Neuronal stem cell (in vitro differentiated cells): ENCODE results near the gene TMEM51.
A peak's percentile ranks its signal among the peaks of the same experiment; 100 is the strongest.

Source experiments
- DNase-seq: peaks from one replicate; pipeline ENCODE4 v3.0.0-alpha.2; 2013; ENCODE audit warnings: low spot score
- H2AFZ ChIP-seq: one replicate; pipeline ENCODE4 v1.6.1; 2013; ENCODE audit warnings: mild to moderate bottlenecking, low read length, inconsistent platforms
- H2AK5ac ChIP-seq: 2 replicates; pipeline ENCODE4 v1.6.1; 2013; ENCODE audit warnings: low read depth, mild to moderate bottlenecking, inconsistent platforms, low read length, moderate library complexity, mixed read lengths
- H2BK120ac ChIP-seq: 2 replicates; pipeline ENCODE4 v1.6.1; 2013; ENCODE audit warnings: low read depth, mild to moderate bottlenecking, inconsistent platforms, low read length, moderate library complexity, mixed read lengths
- H2BK12ac ChIP-seq: one replicate; pipeline ENCODE4 v1.6.1; 2013; ENCODE audit warnings: low read length, inconsistent platforms
- H2BK15ac ChIP-seq: 2 replicates; pipeline ENCODE4 v1.6.1; 2013; ENCODE audit warnings: mild to moderate bottlenecking, low read length, inconsistent platforms, mixed read lengths
- H2BK5ac ChIP-seq: one replicate; pipeline ENCODE4 v1.6.1; 2013; ENCODE audit warnings: inconsistent platforms, mild to moderate bottlenecking, low read length, moderate library complexity
- H3K14ac ChIP-seq: one replicate; pipeline ENCODE4 v1.6.1; 2013; ENCODE audit warnings: low read length, inconsistent platforms
- H3K18ac ChIP-seq: 2 replicates; pipeline ENCODE4 v1.6.1; 2013; ENCODE audit warnings: low read length, inconsistent platforms
- H3K23ac ChIP-seq: 2 replicates; pipeline ENCODE4 v1.6.1; 2013; ENCODE audit warnings: low read depth, mild to moderate bottlenecking, mixed read lengths, low read length, inconsistent platforms; ENCODE audit not compliant: poor library complexity
- H3K27ac ChIP-seq: replicated peaks from 3 replicates; pipeline ENCODE4 v1.5.1; 2013; ENCODE audit warnings: low read length, inconsistent platforms
- H3K27me3 ChIP-seq, 3 experiments: 2 replicates each; pipeline ENCODE4 v1.6.1; 2013; ENCODE audit warnings: low read length in 3 of 3, mild to moderate bottlenecking in 2 of 3, inconsistent platforms in 1 of 3, low read depth in 1 of 3, mixed read lengths in 1 of 3, moderate library complexity in 1 of 3; ENCODE audit not compliant: control insufficient read depth in 3 of 3, insufficient read depth in 3 of 3
- H3K36me3 ChIP-seq, 2 donors: replicated peaks in 1 of 2; 2 replicates each; pipeline ENCODE4 v1.6.1; 2013; ENCODE audit warnings: low read length in 2 of 2; ENCODE audit not compliant: control insufficient read depth in 2 of 2, insufficient read depth in 2 of 2
- H3K4ac ChIP-seq: 2 replicates; pipeline ENCODE4 v1.6.1; 2013; ENCODE audit warnings: inconsistent platforms, mild to moderate bottlenecking, low read length, moderate library complexity
- H3K4me1 ChIP-seq, 2 donors: 1 replicate in 1 of 2; 2 replicates in 1 of 2; pipeline ENCODE4 v1.6.1; 2013; ENCODE audit warnings: low read length in 2 of 2, low read depth in 1 of 2; ENCODE audit not compliant: control insufficient read depth in 2 of 2, insufficient read depth in 1 of 2
- H3K4me2 ChIP-seq: one replicate; pipeline ENCODE4 v1.6.1; 2013; ENCODE audit warnings: mild to moderate bottlenecking, low read length, inconsistent platforms; ENCODE audit not compliant: insufficient read depth, poor library complexity, severe bottlenecking
- H3K4me3 ChIP-seq, 2 donors: 2 replicates each; pipeline ENCODE4 v1.5.1; 2013; ENCODE audit warnings: low read length in 2 of 2, mild to moderate bottlenecking in 2 of 2, inconsistent platforms in 1 of 2, moderate library complexity in 1 of 2
- H3K79me1 ChIP-seq: one replicate; pipeline ENCODE4 v1.6.1; 2013; ENCODE audit warnings: low read depth, mild to moderate bottlenecking, inconsistent platforms, low read length, moderate library complexity
- H3K9ac ChIP-seq: one replicate; pipeline ENCODE4 v1.6.1; 2013; ENCODE audit warnings: mild to moderate bottlenecking, low read depth, low read length, inconsistent platforms; ENCODE audit not compliant: poor library complexity
- H3K9me3 ChIP-seq, 2 donors: replicated peaks in 1 of 2; 2 replicates each; pipeline versions ENCODE3 to v1.6.1; 2013; ENCODE audit warnings: low read length in 2 of 2, mild to moderate bottlenecking in 2 of 2, inconsistent platforms in 1 of 2, low read depth in 1 of 2, mixed read lengths in 1 of 2, moderate library complexity in 1 of 2; ENCODE audit not compliant: control insufficient read depth in 2 of 2, insufficient read depth in 1 of 2
- H4K8ac ChIP-seq: one replicate; pipeline ENCODE4 v1.6.1; 2013; ENCODE audit warnings: low read depth, mild to moderate bottlenecking, inconsistent platforms, low read length, moderate library complexity
- H4K91ac ChIP-seq: one replicate; pipeline ENCODE4 v1.6.1; 2013; ENCODE audit warnings: low read length, low read depth, mild to moderate bottlenecking, inconsistent platforms; ENCODE audit not compliant: poor library complexity
- WGBS, 2 donors: extraction: QIAGEN DNeasy Blood & Tissue Kit; methylation state at CpG; one replicate each; pipeline ENCODE4 v1.1.7; 2013; ENCODE audit warnings: missing lambda C conversion rate in 2 of 2, mixed read lengths in 1 of 2; ENCODE audit not compliant: insufficient read length in 2 of 2, insufficient replicate concordance in 1 of 2; ENCODE audit errors: extremely low coverage in 2 of 2; 5-methylcytosine and 5-hydroxymethylcytosine counted together

TMEM51 gene

DNA sequence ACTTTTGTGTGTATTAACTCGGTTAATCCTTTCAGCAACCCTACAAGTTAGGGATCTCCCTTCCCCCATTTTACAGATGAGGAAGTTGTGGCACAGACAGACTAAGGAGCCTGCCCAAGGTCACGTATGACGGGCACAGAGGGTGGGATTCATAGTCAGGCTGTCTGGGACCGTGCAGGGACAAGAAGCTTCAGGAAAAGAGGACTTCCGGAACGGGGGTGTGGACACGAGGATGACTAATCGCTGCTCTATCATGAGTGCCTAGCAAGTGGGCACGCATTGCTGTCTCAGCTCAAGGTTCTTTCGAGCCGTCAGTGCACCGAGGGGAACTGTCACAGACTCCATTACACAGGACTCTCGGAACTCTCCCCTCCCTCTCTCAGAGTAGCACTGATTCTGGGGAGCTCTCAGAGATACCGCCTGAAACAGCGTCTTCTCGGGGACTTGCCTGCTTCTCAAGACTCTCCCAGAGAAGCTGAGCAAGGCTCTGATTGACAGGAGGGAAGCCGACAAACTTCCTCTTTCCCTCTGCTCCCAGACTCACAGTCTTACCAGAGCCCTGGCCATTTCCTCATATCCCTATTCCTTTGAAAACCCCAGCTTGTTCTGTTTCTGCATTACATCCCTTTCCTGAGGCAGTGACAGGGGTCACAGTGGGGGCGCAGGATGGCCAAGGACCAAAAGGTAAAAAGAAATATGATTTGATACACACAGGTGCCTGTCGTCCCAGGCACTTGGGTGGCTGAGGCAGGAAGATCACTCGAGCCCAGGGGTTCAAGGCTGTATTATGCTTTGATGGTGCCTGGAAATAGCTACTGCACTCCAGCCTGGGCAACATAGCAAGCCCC, 107.8 kb downstream of the TMEM51 start:
- H2BK15ac ChIP-seq: no peak overlapping the region
- no peak overlapping the region for H3K23ac ChIP-seq
- WGBS, 2 donors: no CpG with 5 or more reads among the region's 20 CpGs
- H3K27me3 ChIP-seq: no peaks in the 10 kb centered on the region
- H3K9ac ChIP-seq: no peak overlapping the region
- no peak overlapping the region for H2BK12ac ChIP-seq
- no peak overlapping the region for H3K4me3 ChIP-seq
- peaks cover 0 to 8% of the 10 kb centered on the region in 2 donors for H3K9me3 ChIP-seq
- no peaks in the 10 kb centered on the region for H3K79me1 ChIP-seq
- no peak overlapping the region for H3K4ac ChIP-seq
- no peak overlapping the region for H3K14ac ChIP-seq
- H3K27ac ChIP-seq: no peak overlapping the region
- peak overlapping the region; percentile 74 for H2AFZ ChIP-seq
- no peak overlapping the region for H2BK120ac ChIP-seq
- H4K8ac ChIP-seq: no peak overlapping the region
- H3K4me2 ChIP-seq: no peak overlapping the region
- H3K36me3 ChIP-seq: no peaks in the 10 kb centered on the region
- no peak overlapping the region for H3K18ac ChIP-seq
- no peak for DNase-seq
- H2BK5ac ChIP-seq: no peak overlapping the region
- peaks cover 0 to 1% of the 10 kb centered on the region in 2 donors for H3K4me1 ChIP-seq
- no peak overlapping the region for H4K91ac ChIP-seq
- H2AK5ac ChIP-seq: no peak overlapping the region

GRCh38 chr1:15262003-15262377, 108.4 kb downstream of the TMEM51 start:
- H3K4me1 ChIP-seq: peaks cover 0 to 1% of the 10 kb centered on the region in 2 donors
- WGBS, 2 donors: no CpG with 5 or more reads among the region's 2 CpGs
- DNase-seq: no peak
- no peak overlapping the region for H3K23ac ChIP-seq
- no peaks in the 10 kb centered on the region for H3K79me1 ChIP-seq
- no peak overlapping the region for H3K4ac ChIP-seq
- H2BK15ac ChIP-seq: no peak overlapping the region
- H2BK12ac ChIP-seq: no peak overlapping the region
- H3K9me3 ChIP-seq: peaks cover 0 to 8% of the 10 kb centered on the region in 2 donors
- H3K27me3 ChIP-seq: no peaks in the 10 kb centered on the region
- H3K9ac ChIP-seq: no peak overlapping the region
- H4K8ac ChIP-seq: no peak overlapping the region
- no peak overlapping the region for H2BK120ac ChIP-seq
- H2AK5ac ChIP-seq: no peak overlapping the region
- no peak overlapping the region for H4K91ac ChIP-seq
- no peak overlapping the region for H3K14ac ChIP-seq
- no peak overlapping the region for H3K27ac ChIP-seq
- H3K18ac ChIP-seq: no peak overlapping the region
- no peak overlapping the region for H2BK5ac ChIP-seq
- H3K4me2 ChIP-seq: no peak overlapping the region
- H2AFZ ChIP-seq: no peak overlapping the region
- no peaks in the 10 kb centered on the region for H3K36me3 ChIP-seq
- no peak overlapping the region for H3K4me3 ChIP-seq

DNA sequence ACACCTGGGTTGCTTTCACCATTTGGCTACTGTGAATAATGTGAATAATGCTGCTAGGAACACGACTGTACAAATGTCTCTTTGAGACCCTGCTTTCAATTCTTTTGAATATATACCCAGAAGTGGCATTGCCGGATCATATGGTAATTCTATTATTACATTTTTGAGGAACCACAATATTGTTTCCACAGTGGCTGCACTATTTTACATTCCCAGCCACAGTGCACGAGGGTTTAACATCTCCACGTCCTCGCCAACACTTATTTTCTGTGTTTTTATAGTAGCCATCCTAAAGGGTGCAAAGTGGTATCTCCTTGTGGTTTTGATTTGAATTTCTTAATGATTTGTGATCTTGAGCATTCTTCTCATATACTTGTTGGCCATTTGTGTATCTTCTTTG, 109.2 kb downstream of the TMEM51 start:
- H4K91ac ChIP-seq: no peak overlapping the region
- no peak overlapping the region for H2AK5ac ChIP-seq
- WGBS, 2 donors: no CpG with 5 or more reads among the region's 5 CpGs
- H4K8ac ChIP-seq: no peak overlapping the region
- no peak overlapping the region for H3K18ac ChIP-seq
- DNase-seq: no peak
- H2BK5ac ChIP-seq: no peak overlapping the region
- H3K27ac ChIP-seq: no peak overlapping the region
- H3K4me1 ChIP-seq: no peaks in the 10 kb centered on the region
- H3K23ac ChIP-seq: no peak overlapping the region
- H2BK120ac ChIP-seq: no peak overlapping the region
- H2BK12ac ChIP-seq: no peak overlapping the region
- H3K14ac ChIP-seq: no peak overlapping the region
- no peaks in the 10 kb centered on the region for H3K36me3 ChIP-seq
- H2AFZ ChIP-seq: no peak overlapping the region
- no peak overlapping the region for H2BK15ac ChIP-seq
- no peak overlapping the region for H3K4ac ChIP-seq
- no peaks in the 10 kb centered on the region for H3K27me3 ChIP-seq
- no peak overlapping the region for H3K9ac ChIP-seq
- peaks cover 0 to 8% of the 10 kb centered on the region in 2 donors for H3K9me3 ChIP-seq
- no peak overlapping the region for H3K4me2 ChIP-seq
- no peak overlapping the region for H3K4me3 ChIP-seq
- H3K79me1 ChIP-seq: no peaks in the 10 kb centered on the region

- Histone ChIP-seq H3K27me3 (no peaks in the 10 kb centered on the region), H2AFZ (no peak overlapping the region), H2BK15ac (no peak overlapping the region), H2AK5ac (no peak overlapping the region), H3K4me1 (no peaks in the 10 kb centered on the region), H3K23ac (no peak overlapping the region), H3K18ac (no peak overlapping the region), H3K9me3 (peaks cover 0 to 8% of the 10 kb centered on the region in 2 donors), H2BK5ac (no peak overlapping the region), H3K4ac (no peak overlapping the region), H3K27ac (no peak overlapping the region), H3K79me1 (no peaks in the 10 kb centered on the region), H3K4me2 (no peak overlapping the region), H3K36me3 (no peaks in the 10 kb centered on the region), H2BK12ac (no peak overlapping the region), H3K4me3 (no peak overlapping the region), H3K14ac (no peak overlapping the region), H3K9ac (no peak overlapping the region), H4K91ac (no peak overlapping the region), H2BK120ac (no peak overlapping the region), H4K8ac (no peak overlapping the region)
- WGBS, 2 donors: no CpG with 5 or more reads among the region's 2 CpGs
- DNase-seq: no peak
Measured at GRCh38 chr1:15264769-15265168, 111.2 kb downstream of the TMEM51 start.
